B cell (primary cell): Measurements from ENCODE around the gene LIPT1.

Experiments
- EZH2 ChIP-seq: IDR thresholded peaks from 2 replicates; pipeline ENCODE4 v1.6.1; 2012; ENCODE audit warnings: borderline replicate concordance, low read depth, mild to moderate bottlenecking, moderate library complexity, low read length; ENCODE audit not compliant: insufficient read depth, poor library complexity, severe bottlenecking
- TF ChIP-seq, protein P1 (sequence below): fragments of 200-600 bp; IDR thresholded peaks from one replicate; pipeline ENCODE4 v1.8.0; 2022; ENCODE audit warnings: antibody characterized with exemption, mild to moderate bottlenecking

DNA sequence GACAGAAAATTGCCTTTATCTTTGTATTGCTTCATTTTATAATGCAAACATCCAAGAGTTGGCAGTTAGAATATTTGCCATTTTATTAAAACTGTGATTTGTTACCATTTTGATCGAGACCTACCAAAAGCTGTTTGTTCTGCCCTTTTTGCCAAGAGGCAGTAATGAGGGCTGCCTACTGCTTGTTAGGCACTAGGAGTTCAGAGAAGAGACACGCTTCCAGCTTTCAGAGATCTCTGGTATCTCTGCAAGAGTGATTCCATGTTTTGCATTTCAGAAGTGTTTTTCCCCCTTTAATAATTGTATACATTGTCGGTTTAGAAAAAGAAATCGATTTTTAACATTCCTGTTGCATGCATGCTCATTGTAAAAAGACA is 26.8 kb downstream of the LIPT1 start:
- TF ChIP-seq, protein P1, sequence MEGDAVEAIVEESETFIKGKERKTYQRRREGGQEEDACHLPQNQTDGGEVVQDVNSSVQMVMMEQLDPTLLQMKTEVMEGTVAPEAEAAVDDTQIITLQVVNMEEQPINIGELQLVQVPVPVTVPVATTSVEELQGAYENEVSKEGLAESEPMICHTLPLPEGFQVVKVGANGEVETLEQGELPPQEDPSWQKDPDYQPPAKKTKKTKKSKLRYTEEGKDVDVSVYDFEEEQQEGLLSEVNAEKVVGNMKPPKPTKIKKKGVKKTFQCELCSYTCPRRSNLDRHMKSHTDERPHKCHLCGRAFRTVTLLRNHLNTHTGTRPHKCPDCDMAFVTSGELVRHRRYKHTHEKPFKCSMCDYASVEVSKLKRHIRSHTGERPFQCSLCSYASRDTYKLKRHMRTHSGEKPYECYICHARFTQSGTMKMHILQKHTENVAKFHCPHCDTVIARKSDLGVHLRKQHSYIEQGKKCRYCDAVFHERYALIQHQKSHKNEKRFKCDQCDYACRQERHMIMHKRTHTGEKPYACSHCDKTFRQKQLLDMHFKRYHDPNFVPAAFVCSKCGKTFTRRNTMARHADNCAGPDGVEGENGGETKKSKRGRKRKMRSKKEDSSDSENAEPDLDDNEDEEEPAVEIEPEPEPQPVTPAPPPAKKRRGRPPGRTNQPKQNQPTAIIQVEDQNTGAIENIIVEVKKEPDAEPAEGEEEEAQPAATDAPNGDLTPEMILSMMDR = no peak
- TF ChIP-seq EZH2 = no peak
